Loucy (cell line): ENCODE measurements around the gene ZNF385B.

Experiments used
- H2AFZ ChIP-seq: fragments of 200-600 bp; sonication (generic); 2 replicates; pipeline ENCODE4 v1.6.0; 2016; ENCODE audit warnings: antibody characterized with exemption, mild to moderate bottlenecking, low read length, moderate library complexity
- H3F3A ChIP-seq: fragments of 200-600 bp; 2 replicates; pipeline ENCODE4 v1.6.0; 2016; ENCODE audit warnings: antibody characterized with exemption, low read depth, mild to moderate bottlenecking
- H3K27me3 ChIP-seq: fragments of 200-600 bp; sonication (generic); 2 replicates; pipeline ENCODE4 v1.6.1; 2014; ENCODE audit warnings: low read length, mild to moderate bottlenecking; ENCODE audit not compliant: insufficient read depth, poor library complexity, severe bottlenecking
- H3K36me3 ChIP-seq: fragments of 200-600 bp; sonication (generic); 2 replicates; pipeline ENCODE4 v1.6.1; 2016; ENCODE audit warnings: low read length; ENCODE audit not compliant: insufficient read depth
- H3K4me1 ChIP-seq: fragments of 200-600 bp; sonication (generic); 2 replicates; pipeline ENCODE4 v1.5.1; 2014; ENCODE audit warnings: low read length, mild to moderate bottlenecking; ENCODE audit not compliant: insufficient read depth, poor library complexity, severe bottlenecking
- H3K4me2 ChIP-seq: fragments of 200-600 bp; sonication (generic); 2 replicates; pipeline ENCODE4 v1.6.0; 2014; ENCODE audit warnings: antibody characterized with exemption, low read length, low read depth, mild to moderate bottlenecking; ENCODE audit not compliant: poor library complexity, severe bottlenecking
- H3K4me3 ChIP-seq: fragments of 200-600 bp; sonication (generic); 2 replicates; pipeline ENCODE4 v1.5.1; 2014; ENCODE audit warnings: low read length, mild to moderate bottlenecking, mixed read lengths; ENCODE audit not compliant: poor library complexity, severe bottlenecking
- H3K79me2 ChIP-seq: fragments of 200-600 bp; sonication (generic); 2 replicates; pipeline ENCODE4 v1.6.1; 2014; ENCODE audit warnings: low read length; ENCODE audit not compliant: insufficient read depth
- H3K9ac ChIP-seq: fragments of 200-600 bp; sonication (generic); 2 replicates; pipeline ENCODE4 v1.6.0; 2014; ENCODE audit warnings: mild to moderate bottlenecking, low read depth, low read length, moderate library complexity; ENCODE audit not compliant: poor library complexity, severe bottlenecking
- H3K9me2 ChIP-seq: fragments of 200-600 bp; sonication (generic); replicated peaks from 2 replicates; pipeline ENCODE4 v1.6.1; 2016; ENCODE audit warnings: low read depth, low read length, mixed read lengths
- H3K9me3 ChIP-seq: fragments of 200-600 bp; sonication (generic); 2 replicates; pipeline ENCODE4 v1.6.1; 2014; ENCODE audit warnings: mild to moderate bottlenecking, antibody characterized with exemption, low read length, low read depth; ENCODE audit not compliant: insufficient read depth
- H4K20me1 ChIP-seq: fragments of 200-600 bp; sonication (generic); 2 replicates; pipeline ENCODE4 v1.6.0; 2014; ENCODE audit warnings: antibody characterized with exemption, low read length, mild to moderate bottlenecking; ENCODE audit not compliant: insufficient read depth, poor library complexity, severe bottlenecking
- CTCF ChIP-seq: fragments of 200-600 bp; sonication (generic); conservative IDR thresholded peaks from 2 replicates; pipeline ENCODE4 v1.5.1; 2014; ENCODE audit warnings: mild to moderate bottlenecking, antibody characterized with exemption, low read length
- EZH2phosphoT487 ChIP-seq: fragments of 200-600 bp; IDR thresholded peaks from 2 replicates; pipeline ENCODE4 v1.6.1; 2018; ENCODE audit warnings: antibody characterized with exemption, mild to moderate bottlenecking, moderate library complexity, borderline replicate concordance

ZNF385B gene

GRCh38 chr2:179657068-179657595 lies 204.3 kb downstream of the ZNF385B start:
- Histone ChIP-seq H3K4me2 (no peak overlapping the region), H3K27me3 (no peaks in the 10 kb centered on the region), H3K4me3 (no peak overlapping the region), H3K9me2 (no peaks in the 10 kb centered on the region), H3K9ac (no peak overlapping the region), H3F3A (no peaks in the 10 kb centered on the region), H4K20me1 (no peaks in the 10 kb centered on the region), H3K79me2 (no peaks in the 10 kb centered on the region), H3K4me1 (peaks cover 8% of the 10 kb centered on the region), H3K36me3 (no peaks in the 10 kb centered on the region), H3K9me3 (no peaks in the 10 kb centered on the region), H2AFZ (no peak overlapping the region)
- TF ChIP-seq CTCF: no peak
- TF ChIP-seq EZH2phosphoT487: no peak

- Histone ChIP-seq H3K4me3 (no peak overlapping the region), H3K9me3 (no peaks in the 10 kb centered on the region), H3K9me2 (no peaks in the 10 kb centered on the region), H3K79me2 (no peaks in the 10 kb centered on the region), H3F3A (no peaks in the 10 kb centered on the region), H3K36me3 (no peaks in the 10 kb centered on the region), H3K9ac (no peak overlapping the region), H3K4me1 (no peaks in the 10 kb centered on the region), H3K4me2 (no peak overlapping the region), H2AFZ (no peak overlapping the region), H4K20me1 (no peaks in the 10 kb centered on the region), H3K27me3 (no peaks in the 10 kb centered on the region)
- no peak for TF ChIP-seq EZH2phosphoT487
- no peak for TF ChIP-seq CTCF
Measured at GRCh38 chr2:179655627-179656026, 205.8 kb downstream of the ZNF385B start.

DNA sequence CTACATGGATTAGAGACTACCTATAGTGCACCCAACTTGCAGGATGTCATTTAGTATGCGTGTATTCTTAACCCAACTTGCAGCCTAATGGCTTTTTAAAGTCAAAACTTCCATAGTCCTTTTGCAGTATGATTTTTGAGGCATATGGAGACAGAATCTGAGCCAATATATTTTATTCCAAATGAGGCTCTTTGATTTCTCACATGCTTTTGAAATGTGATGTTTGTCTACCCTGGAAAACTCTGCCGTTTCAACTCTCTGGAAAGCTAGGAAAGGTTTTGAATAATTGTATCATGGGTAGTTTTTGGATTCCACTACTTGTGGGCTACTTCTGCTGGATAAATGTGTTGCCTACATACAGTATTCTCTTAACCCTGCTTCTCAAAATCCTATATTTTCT lies 206.6 kb downstream of the ZNF385B start:
- Histone ChIP-seq H3K27me3 (no peaks in the 10 kb centered on the region), H3K4me1 (no peaks in the 10 kb centered on the region), H2AFZ (no peak overlapping the region), H4K20me1 (no peaks in the 10 kb centered on the region), H3K36me3 (no peaks in the 10 kb centered on the region), H3F3A (no peaks in the 10 kb centered on the region), H3K79me2 (no peaks in the 10 kb centered on the region), H3K9me3 (no peaks in the 10 kb centered on the region), H3K4me2 (no peak overlapping the region), H3K9me2 (no peaks in the 10 kb centered on the region), H3K4me3 (no peak overlapping the region), H3K9ac (no peak overlapping the region)
- TF ChIP-seq EZH2phosphoT487 (no peak), CTCF (no peak)
